GM23338 (cell line): ENCODE measurements around the gene MT1H. TPM values are rescaled to one million over a fixed set of nuclear protein-coding genes. Genes with fewer than 3 reads are reported as not detected.

Experiments
- ATAC-seq: fragments of 200-7000 bp; cut with Tn5 transposase; 3 replicates; pipeline ENCODE4 v1.9.1; 2020
- DNase-seq: peaks from one replicate; pipeline ENCODE4 v3.0.0-alpha.2; 2015; ENCODE audit warnings: low spot score
- H2AFZ ChIP-seq: fragments of 200-600 bp; sonication (generic); 2 replicates; pipeline ENCODE4 v1.8.0; 2016; ENCODE audit warnings: antibody characterized with exemption, mild to moderate bottlenecking, moderate library complexity
- H3F3A ChIP-seq: fragments of 200-600 bp; sonication (generic); replicated peaks from 2 replicates; pipeline ENCODE4 v1.8.0; 2017; ENCODE audit warnings: antibody characterized with exemption, mixed run types, low read depth
- H3K27ac ChIP-seq: fragments of 200-600 bp; sonication (generic); 2 replicates; pipeline ENCODE4 v1.6.1; 2016; ENCODE audit warnings: low read depth
- H3K27me3 ChIP-seq: fragments of 200-600 bp; sonication (generic); 2 replicates; pipeline ENCODE4 v1.8.0; 2016; ENCODE audit warnings: mild to moderate bottlenecking, mixed run types, moderate library complexity; ENCODE audit not compliant: insufficient read depth
- H3K36me3 ChIP-seq: fragments of 200-600 bp; sonication (generic); 2 replicates; pipeline ENCODE4 v1.8.0; 2016; ENCODE audit warnings: mild to moderate bottlenecking; ENCODE audit not compliant: insufficient read depth
- H3K4me1 ChIP-seq: fragments of 200-600 bp; sonication (generic); 2 replicates; pipeline ENCODE4 v1.8.0; 2016; ENCODE audit warnings: mild to moderate bottlenecking, moderate library complexity; ENCODE audit not compliant: insufficient read depth
- H3K4me2 ChIP-seq: fragments of 200-600 bp; sonication (generic); 2 replicates; pipeline ENCODE4 v1.7.1; 2017; ENCODE audit warnings: mixed run types
- H3K4me3 ChIP-seq: fragments of 200-600 bp; sonication (generic); 2 replicates; pipeline ENCODE4 v1.6.1; 2016; ENCODE audit warnings: mixed run types
- H3K79me2 ChIP-seq: fragments of 200-600 bp; sonication (generic); replicated peaks from 2 replicates; pipeline ENCODE4 v1.8.0; 2017; ENCODE audit warnings: mild to moderate bottlenecking; ENCODE audit not compliant: insufficient read depth
- H3K9me2 ChIP-seq: fragments of 200-600 bp; sonication (generic); 2 replicates; pipeline ENCODE4 v1.8.0; 2017; ENCODE audit not compliant: insufficient read depth
- H4K20me1 ChIP-seq: fragments of 200-600 bp; sonication (generic); replicated peaks from 2 replicates; pipeline ENCODE4 v1.8.0; 2017; ENCODE audit warnings: mild to moderate bottlenecking; ENCODE audit not compliant: insufficient read depth
- H3K27ac Mint-ChIP-seq: 2 replicates; pipeline ENCODE4 v1.8.0; 2020; ENCODE audit warnings: inconsistent platforms, mild to moderate bottlenecking, moderate library complexity, mixed read lengths
- H3K27me3 Mint-ChIP-seq: 3 replicates; pipeline ENCODE4 v1.8.0; 2022; ENCODE audit warnings: low read depth, mild to moderate bottlenecking, moderate library complexity, mixed read lengths, inconsistent platforms; ENCODE audit not compliant: insufficient read depth, poor library complexity
- H3K36me3 Mint-ChIP-seq: 3 replicates; pipeline ENCODE4 v1.8.0; 2021; ENCODE audit warnings: low read depth, mild to moderate bottlenecking, inconsistent platforms, moderate library complexity, mixed read lengths
- H3K4me1 Mint-ChIP-seq: 3 replicates; pipeline ENCODE4 v1.8.0; 2020; ENCODE audit warnings: mild to moderate bottlenecking, inconsistent platforms, mixed read lengths
- H3K4me3 Mint-ChIP-seq: 3 replicates; pipeline ENCODE4 v1.8.0; 2021; ENCODE audit warnings: moderate library complexity, mild to moderate bottlenecking, inconsistent platforms, mixed read lengths
- H3K9me3 Mint-ChIP-seq: 3 replicates; pipeline ENCODE4 v1.8.0; 2020; ENCODE audit warnings: moderate library complexity, mild to moderate bottlenecking, inconsistent platforms, mixed read lengths
- CTCF ChIP-seq, 2 experiments: fragments of 200-600 bp in 1 of 2; sonication (generic) in 1 of 2; conservative IDR thresholded peaks; 2 replicates each; pipeline versions ENCODE4 v1.5.1 to v1.6.1; 2016 to 2017; ENCODE audit warnings: antibody characterized with exemption in 2 of 2, low read depth in 2 of 2, mild to moderate bottlenecking in 2 of 2, moderate library complexity in 1 of 2
- EZH2phosphoT487 ChIP-seq: fragments of 200-600 bp; sonication (generic); IDR thresholded peaks from one replicate; pipeline ENCODE4 v1.8.1; 2018; ENCODE audit warnings: antibody characterized with exemption; ENCODE audit not compliant: unreplicated experiment
- JUNB ChIP-seq: IDR thresholded peaks from one replicate; pipeline ENCODE4 v1.6.1; 2016; ENCODE audit warnings: antibody characterized with exemption; ENCODE audit not compliant: unreplicated experiment
- NANOG ChIP-seq: IDR thresholded peaks from 2 replicates; pipeline ENCODE4 v1.6.1; 2016; ENCODE audit warnings: antibody characterized with exemption, borderline replicate concordance
- POLR2AphosphoS5 ChIP-seq: IDR thresholded peaks from 2 replicates; pipeline ENCODE4 v1.6.1; 2016; ENCODE audit warnings: antibody characterized with exemption, low read depth
- ZNF114 ChIP-seq: fragments of 250-450 bp; sonication (Bioruptor Pico); IDR thresholded peaks from 2 replicates; pipeline ENCODE4 v1.5.0; 2020; ENCODE audit warnings: mild to moderate bottlenecking, moderate library complexity
- ZNF331 ChIP-seq: fragments of 250-450 bp; sonication (Bioruptor Pico); IDR thresholded peaks from 2 replicates; pipeline ENCODE4 v1.5.0; 2020; ENCODE audit warnings: low read depth, mild to moderate bottlenecking, moderate library complexity
- ZNF462 ChIP-seq: fragments of 250-450 bp; sonication (Bioruptor Pico); IDR thresholded peaks from 2 replicates; pipeline ENCODE4 v1.5.0; 2020; ENCODE audit warnings: mild to moderate bottlenecking, moderate library complexity
- polyA plus RNA-seq: library from polyadenylated mRNA; unstranded; fragments of >200 nt; fragmentation: Nextera tagmentation; extraction: Ambion mirVana; gene quantifications from 2 replicates; pipeline ENCODE4 v1.2.1, GENCODE V29; 2016
- total RNA-seq: library from RNA; depleted of rRNA; stranded (reverse); fragments of >200 nt; shearing (Covaris generic); gene quantifications from 2 replicates; pipeline ENCODE4 v1.2.3, GENCODE V29; 2014

Gene MT1H
- total and polyA plus RNA-seq, 2 experiments from 2014 or later: 52.3 to 425 TPM

- no peak for TF ChIP-seq ZNF462 (CRISPR knock-in tag)
- TF ChIP-seq JUNB: no peak
- TF ChIP-seq ZNF114: no peak
Observed at GRCh38 chr16:56710181-56710737, 40.6 kb downstream of the MT1H start (continued).

GRCh38 chr16:56711862-56712261 lies 42.2 kb downstream of the MT1H start:
- ATAC-seq (no peak), DNase-seq (no peak)
- Histone ChIP-seq H3K4me2 (no peak overlapping the region), H3K36me3 (no peaks in the 10 kb centered on the region), H3F3A (no peaks in the 10 kb centered on the region), H4K20me1 (no peaks in the 10 kb centered on the region), H3K27ac (no peak overlapping the region), H3K27me3 (no peaks in the 10 kb centered on the region), H2AFZ (no peak overlapping the region), H3K79me2 (no peaks in the 10 kb centered on the region), H3K9me2 (no peaks in the 10 kb centered on the region), H3K4me3 (no peak overlapping the region), H3K4me1 (peaks cover 5% of the 10 kb centered on the region)
- Mint-ChIP-seq H3K27me3 (peaks cover 13% of the 10 kb centered on the region), H3K36me3 (no peaks in the 10 kb centered on the region), H3K9me3 (no peaks in the 10 kb centered on the region), H3K27ac (no peak overlapping the region), H3K4me3 (no peak overlapping the region), H3K4me1 (peaks cover 14% of the 10 kb centered on the region)
- TF ChIP-seq CTCF (conservative IDR thresholded peaks at IDR 0.05; ENCODE audit: low read depth in 2 of 2) (no peak), ZNF331 (CRISPR knock-in tag) (no peak), EZH2phosphoT487 (no peak), POLR2AphosphoS5 (no peak), ZNF462 (CRISPR knock-in tag) (no peak), ZNF114 (no peak), NANOG (no peak)
